Caki2 (cell line): Measurements from ENCODE around the gene HLCS. TPM values are rescaled to one million over a fixed set of nuclear protein-coding genes. Genes with fewer than 3 reads are reported as not detected.
"Not testable (repeated sequence)": the region's sequence is repeated elsewhere in the genome, so short reads cannot be mapped to it uniquely, and the experiment has no call there.

Experiments
- DNase-seq: peaks from one replicate; pipeline ENCODE4 v3.0.0-alpha.2; 2015; ENCODE audit warnings: low read depth
- in situ Hi-C: cut with HindIII; loops from 2 replicates; pipeline ENCODE4 v1.10.0; 2016; ENCODE audit warnings: low sequenced_read_pairs, low pct_unique_long_range_greater_than_20kb, mixed read lengths
- total RNA-seq: library from RNA; depleted of rRNA; stranded (reverse); fragments of >200 nt; shearing (Covaris generic); gene quantifications from 2 replicates; pipeline ENCODE4 v1.2.3, GENCODE V29; 2014; ENCODE audit warnings: low replicate concordance; rRNA removed

Gene HLCS
- 10.4 and 20.2 TPM in 2 replicates for total RNA-seq

GRCh38 chr21:36966066-36966820, at the start of gene HLCS:
Gene HLCS (minus strand): TSS chr21:36966669. CDS start chr21:36966638, 31 bp downstream.
- DNase-seq = peak; percentile 83
- in situ Hi-C loops = no loop called here

GRCh38 chr21:37009740-37010341, 43.4 kb upstream of the HLCS start:
- peak; percentile 91 for DNase-seq
- in situ Hi-C loops = no loop called here

- in situ Hi-C loops = no loop called here
- DNase-seq = no peak
Measured at GRCh38 chr21:37008724-37009123, 42.3 kb upstream of the HLCS start.

- in situ Hi-C loops = no loop called here
Measured at GRCh38 chr21:37006486-37007291, 40.2 kb upstream of the HLCS start, which contains the start of gene RIPPLY3. Gene RIPPLY3 (plus strand): TSS chr21:37006702. CDS start chr21:37006773, 71 bp downstream.

GRCh38 chr21:37005548-37006485, 39.3 kb upstream of the HLCS start:
- in situ Hi-C loops = no loop called here
- no peak for DNase-seq

More at GRCh38 chr21:37006486-37007291, 40.2 kb upstream of the HLCS start, which contains the start of gene RIPPLY3:
- DNase-seq = no peak

- in situ Hi-C loops = not testable (repeated sequence)
Measured at GRCh38 chr21:37003917-37004316, 37.4 kb upstream of the HLCS start.

GRCh38 chr21:37002851-37003250, 36.4 kb upstream of the HLCS start:
- DNase-seq, in situ Hi-C loops: not testable (repeated sequence)

More at GRCh38 chr21:37003917-37004316, 37.4 kb upstream of the HLCS start:
- DNase-seq = not testable (repeated sequence)

GRCh38 chr21:37001441-37001840, 35.0 kb upstream of the HLCS start:
- DNase-seq = no peak
- in situ Hi-C loops = no loop called here

GRCh38 chr21:37000381-37000780, 33.9 kb upstream of the HLCS start:
- no peak for DNase-seq
- in situ Hi-C loops = no loop called here

- in situ Hi-C loops = no loop called here
Measured at GRCh38 chr21:36999131-36999898, 32.8 kb upstream of the HLCS start.

GRCh38 chr21:36995285-36995684, 28.8 kb upstream of the HLCS start:
- in situ Hi-C loops, DNase-seq: not testable (repeated sequence)

More at GRCh38 chr21:36999131-36999898, 32.8 kb upstream of the HLCS start:
- DNase-seq = no peak

- in situ Hi-C loops = no loop called here
- DNase-seq = no peak
Measured at GRCh38 chr21:36994501-36995158, 28.2 kb upstream of the HLCS start.

- in situ Hi-C loops = no loop called here
Measured at GRCh38 chr21:36992671-36993070, 26.2 kb upstream of the HLCS start.

GRCh38 chr21:36990508-36991205, 24.2 kb upstream of the HLCS start:
- DNase-seq = no peak
- in situ Hi-C loops = no loop called here

More at GRCh38 chr21:36992671-36993070, 26.2 kb upstream of the HLCS start:
- DNase-seq = no peak

GRCh38 chr21:36989699-36990507, 23.4 kb upstream of the HLCS start:
- in situ Hi-C loops = no loop called here
- DNase-seq = peak; percentile 93
